ENCODE results near the gene SDR9C7.

DNA sequence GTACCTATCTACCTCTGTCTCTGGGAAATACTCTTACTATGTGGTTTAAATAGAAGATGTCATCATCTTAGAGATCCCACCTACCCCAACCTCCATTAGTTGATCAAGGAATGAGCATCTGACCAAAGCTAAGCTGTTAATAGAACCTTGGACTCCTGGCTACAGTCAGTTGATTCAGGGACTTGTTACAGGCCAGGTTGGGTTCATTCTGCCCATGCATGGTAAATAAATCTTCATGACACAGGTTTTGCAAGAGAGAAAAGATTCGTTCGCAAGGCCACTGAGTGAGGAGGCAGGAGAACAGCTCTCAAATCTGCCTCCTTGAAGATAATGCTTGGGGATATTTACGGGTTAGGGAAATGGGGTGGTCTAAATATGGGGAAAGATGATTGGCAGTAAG lies 19.5 kb downstream of the SDR9C7 start:
- no peak for TF ChIP-seq CTCF (IDR thresholded peaks at IDR 0.05)
- TF ChIP-seq EP300 (IDR thresholded peaks at IDR 0.05), result no peak
